Activated CD8-positive, alpha-beta T cell treated with anti-CD3 and anti-CD28 coated beads, Interleukin-2, amount 10 ng/mL, durations not matched to agents 7 days and 5 days (primary cell): ENCODE measurements around the gene RMI2. TPM values are rescaled to one million over a fixed set of nuclear protein-coding genes. Genes with fewer than 3 reads are reported as not detected.

Experiments used
- ATAC-seq: fragments of 150-1000 bp; cut with Tn5 transposase; one replicate; pipeline ENCODE4 v1.10.0; 2021; ENCODE audit warnings: moderate library complexity
- CTCF ChIA-PET: fragments of 350-600 bp; sonication (Branson Sonifier 250); formaldehyde crosslinking; loops from one replicate; lab custom pipeline; 2021; ENCODE audit warnings: antibody characterized with exemption; lab: Charles Lee
- POLR2A ChIA-PET: fragments of 350-600 bp; sonication (Branson Sonifier 250); formaldehyde crosslinking; loops from one replicate; lab custom pipeline; 2021; ENCODE audit warnings: antibody characterized with exemption; lab: Charles Lee
- DNase-seq: peaks from one replicate; pipeline ENCODE4 v3.0.0-alpha.2; 2020
- H3K27ac Mint-ChIP-seq: one replicate; pipeline ENCODE4 v1.8.0; 2021; ENCODE audit warnings: mild to moderate bottlenecking, mixed read lengths
- H3K27me3 Mint-ChIP-seq: one replicate; pipeline ENCODE4 v1.8.0; 2021; ENCODE audit warnings: low read depth, mixed read lengths
- H3K36me3 Mint-ChIP-seq: one replicate; pipeline ENCODE4 v1.8.0; 2021; ENCODE audit warnings: low read depth, mixed read lengths
- H3K4me1 Mint-ChIP-seq: one replicate; pipeline ENCODE4 v1.8.0; 2021; ENCODE audit warnings: low read depth, mixed read lengths
- H3K4me3 Mint-ChIP-seq: one replicate; pipeline ENCODE4 v1.8.0; 2021; ENCODE audit warnings: mild to moderate bottlenecking, mixed read lengths
- H3K9me3 Mint-ChIP-seq: one replicate; pipeline ENCODE4 v1.8.0; 2022; ENCODE audit warnings: mixed read lengths; ENCODE audit not compliant: insufficient read depth
- total RNA-seq, 2 experiments: library from RNA; stranded (reverse); gene quantifications; one replicate each; pipeline ENCODE4 v1.2.3, GENCODE V29; 2021

The RMI2 gene
- total RNA-seq, 2 experiments from 2014 or later, result 65.6 to 67.0 TPM

GRCh38 chr16:11389631-11390565 is 44.6 kb downstream of the RMI2 start:
- H3K4me1 Mint-ChIP-seq, result peaks cover 21% of the 10 kb centered on the region
- ChIA-PET CTCF (interaction anchor here (0.5 to 1.2 kb wide), 2 partner anchors 12 to 15 kb away, joined by 3 read pairs; no protein-coding TSS in a partner anchor), POLR2A (no interaction called here)
- ATAC-seq (no peak), DNase-seq (no peak)
- H3K27me3 Mint-ChIP-seq, result no peaks in the 10 kb centered on the region
- no peak overlapping the region for H3K4me3 Mint-ChIP-seq
- no peaks in the 10 kb centered on the region for H3K9me3 Mint-ChIP-seq
- no peaks in the 10 kb centered on the region for H3K36me3 Mint-ChIP-seq
- no peak overlapping the region for H3K27ac Mint-ChIP-seq

- no peak overlapping the region for H3K4me3 Mint-ChIP-seq
- ChIA-PET POLR2A (no interaction called here), CTCF (interaction anchor here (1.0 kb wide), 2 partner anchors 141 to 420 kb away, joined by 3 to 5 read pairs; no protein-coding TSS in a partner anchor)
- no peaks in the 10 kb centered on the region for H3K27me3 Mint-ChIP-seq
- H3K4me1 Mint-ChIP-seq, result peaks cover 21% of the 10 kb centered on the region
- DNase-seq, result no peak
- H3K9me3 Mint-ChIP-seq, result no peaks in the 10 kb centered on the region
- ATAC-seq, result no peak
- H3K36me3 Mint-ChIP-seq, result no peaks in the 10 kb centered on the region
- no peak overlapping the region for H3K27ac Mint-ChIP-seq
These were observed 45.6 kb downstream of the RMI2 start for GRCh38 chr16:11390573-11391495.

GRCh38 chr16:11391576-11391975 is 46.3 kb downstream of the RMI2 start:
- H3K4me1 Mint-ChIP-seq, result peaks cover 21% of the 10 kb centered on the region
- no peak overlapping the region for H3K4me3 Mint-ChIP-seq
- DNase-seq, result no peak
- no peak for ATAC-seq
- H3K9me3 Mint-ChIP-seq, result no peaks in the 10 kb centered on the region
- H3K27ac Mint-ChIP-seq, result no peak overlapping the region
- CTCF ChIA-PET, result interaction anchor here (1.0 kb wide), 2 partner anchors 140 to 420 kb away, joined by 3 to 5 read pairs; no protein-coding TSS in a partner anchor
- no peaks in the 10 kb centered on the region for H3K36me3 Mint-ChIP-seq
- H3K27me3 Mint-ChIP-seq, result no peaks in the 10 kb centered on the region
- POLR2A ChIA-PET, result no interaction called here

GRCh38 chr16:11392041-11392581 is 46.9 kb downstream of the RMI2 start:
- Mint-ChIP-seq H3K9me3 (no peaks in the 10 kb centered on the region), H3K4me1 (peaks cover 21% of the 10 kb centered on the region), H3K4me3 (no peak overlapping the region), H3K27me3 (no peaks in the 10 kb centered on the region), H3K36me3 (no peaks in the 10 kb centered on the region), H3K27ac (no peak overlapping the region)
- DNase-seq (no peak), ATAC-seq (no peak)
- CTCF ChIA-PET, result interaction anchor here (1.5 kb wide), 1 partner anchor 428 kb away, joined by 4 read pairs; no protein-coding TSS in a partner anchor
- POLR2A ChIA-PET, result interaction anchor here (0.7 to 1.0 kb wide), 2 partner anchors 132 to 421 kb away, joined by 3 to 4 read pairs; no protein-coding TSS in a partner anchor

GRCh38 chr16:11393366-11393765 is 48.1 kb downstream of the RMI2 start:
- no peak for DNase-seq
- H3K4me3 Mint-ChIP-seq, result no peak overlapping the region

GRCh38 chr16:11393861-11394592 is 48.8 kb downstream of the RMI2 start:
- ChIA-PET CTCF (interaction anchor here (0.6 to 3.6 kb wide), 2 partner anchors 22 to 321 kb away, joined by 3 to 22 read pairs; no protein-coding TSS in a partner anchor), POLR2A (no interaction called here)
- Mint-ChIP-seq H3K36me3 (no peaks in the 10 kb centered on the region), H3K27ac (no peak overlapping the region), H3K4me3 (no peak overlapping the region), H3K4me1 (peaks cover 7% of the 10 kb centered on the region), H3K27me3 (no peaks in the 10 kb centered on the region), H3K9me3 (no peaks in the 10 kb centered on the region)
- ATAC-seq, result no peak
- DNase-seq, result no peak

More at GRCh38 chr16:11393366-11393765, 48.1 kb downstream of the RMI2 start:
- Mint-ChIP-seq H3K4me1 (peaks cover 13% of the 10 kb centered on the region), H3K9me3 (no peaks in the 10 kb centered on the region), H3K36me3 (no peaks in the 10 kb centered on the region), H3K27ac (no peak overlapping the region), H3K27me3 (no peaks in the 10 kb centered on the region)
- POLR2A ChIA-PET, result no interaction called here
- ATAC-seq, result no peak
- CTCF ChIA-PET, result interaction anchor here (1.5 to 3.6 kb wide), 2 partner anchors 321 to 429 kb away, joined by 4 to 22 read pairs; no protein-coding TSS in a partner anchor

GRCh38 chr16:11394593-11394960 is 49.3 kb downstream of the RMI2 start:
- Mint-ChIP-seq H3K4me1 (peaks cover 3% of the 10 kb centered on the region), H3K27me3 (no peaks in the 10 kb centered on the region), H3K4me3 (no peak overlapping the region), H3K9me3 (no peaks in the 10 kb centered on the region), H3K36me3 (no peaks in the 10 kb centered on the region), H3K27ac (no peak overlapping the region)
- DNase-seq, result no peak
- ChIA-PET CTCF (interaction anchor here (3.6 kb wide), 1 partner anchor 320 kb away, joined by 22 read pairs; no protein-coding TSS in a partner anchor), POLR2A (no interaction called here)
- ATAC-seq, result no peak

- no peaks in the 10 kb centered on the region for H3K36me3 Mint-ChIP-seq
- POLR2A ChIA-PET, result no interaction called here
- H3K9me3 Mint-ChIP-seq, result no peaks in the 10 kb centered on the region
- ATAC-seq (no peak), DNase-seq (no peak)
- CTCF ChIA-PET, result interaction anchor here (0.6 to 3.6 kb wide), 29 partner anchors 7 to 447 kb away, joined by 3 to 37 read pairs (median 4); partner anchors contain the start of gene SOCS1
- no peak overlapping the region for H3K27ac Mint-ChIP-seq
- H3K4me3 Mint-ChIP-seq, result no peak overlapping the region
- H3K27me3 Mint-ChIP-seq, result no peaks in the 10 kb centered on the region
- H3K4me1 Mint-ChIP-seq, result no peaks in the 10 kb centered on the region
These were observed 50.0 kb downstream of the RMI2 start for GRCh38 chr16:11395008-11395948.

GRCh38 chr16:11395949-11396240 is 50.6 kb downstream of the RMI2 start:
- no peaks in the 10 kb centered on the region for H3K4me1 Mint-ChIP-seq
- H3K36me3 Mint-ChIP-seq, result no peaks in the 10 kb centered on the region
- DNase-seq, result no peak
- no peaks in the 10 kb centered on the region for H3K27me3 Mint-ChIP-seq
- H3K4me3 Mint-ChIP-seq, result no peak overlapping the region
- POLR2A ChIA-PET, result no interaction called here
- CTCF ChIA-PET, result interaction anchor here (0.6 to 3.6 kb wide), 30 partner anchors 8 to 448 kb away, joined by 3 to 37 read pairs (median 4); partner anchors contain the start of gene SOCS1
- no peak overlapping the region for H3K27ac Mint-ChIP-seq
- no peak for ATAC-seq
- no peaks in the 10 kb centered on the region for H3K9me3 Mint-ChIP-seq
